Upper lobe of right lung (tissue), 1 donor: Measurements from ENCODE around the gene BCAP31. TPM values are rescaled to one million over a fixed set of nuclear protein-coding genes. Genes with fewer than 3 reads are reported as not detected.
"Not testable (repeated sequence)": the region's sequence is repeated elsewhere in the genome, so short reads cannot be mapped to it uniquely, and the experiment has no call there.

Source experiments
- ATAC-seq: fragments of 200-7000 bp; cut with Tn5 transposase; one replicate; pipeline ENCODE4 v1.9.1; 2020; ENCODE audit warnings: mild to moderate bottlenecking, moderate library complexity
- DNase-seq: peaks from one replicate; pipeline ENCODE4 v3.0.0-alpha.2; 2020
- H3K27ac ChIP-seq: fragments of 200-600 bp; one replicate; pipeline ENCODE4 v1.8.0; 2022
- H3K27me3 ChIP-seq: fragments of 200-600 bp; one replicate; pipeline ENCODE4 v1.8.0; 2022; ENCODE audit warnings: mild to moderate bottlenecking
- H3K36me3 ChIP-seq: fragments of 200-600 bp; one replicate; pipeline ENCODE4 v1.8.0; 2022
- H3K4me1 ChIP-seq: fragments of 200-600 bp; one replicate; pipeline ENCODE4 v1.8.0; 2022
- H3K4me3 ChIP-seq: fragments of 200-600 bp; one replicate; pipeline ENCODE4 v1.8.0; 2022; ENCODE audit warnings: mild to moderate bottlenecking
- H3K9me3 ChIP-seq: fragments of 200-600 bp; one replicate; pipeline ENCODE4 v1.8.0; 2022
- CTCF ChIP-seq: fragments of 200-600 bp; IDR thresholded peaks from one replicate; pipeline ENCODE4 v1.8.0; 2022; ENCODE audit warnings: antibody characterized with exemption
- intact Hi-C: fragments of 100-400 bp; cut with DNase I; formaldehyde crosslinking; loops from one replicate; pipeline ENCODE4 v1.11.0; 2022
- total RNA-seq: library from RNA; stranded (reverse); fragmentation: NEBNext Ultra II Directional; extraction: Animal tissue kit (Norgen Biotek cat#: 25700); gene quantifications from one replicate; pipeline ENCODE4 v1.2.1, GENCODE V29; 2021
- donor health status: DM: no; HTN: yes; CAD: no; lungs with severe emphysema.

The BCAP31 gene
- total RNA-seq, 1 donor from 2014 or later: 233 TPM

GRCh38 chrX:153742111-153742510 is 17.9 kb upstream of the BCAP31 start:
- H3K36me3 ChIP-seq, H3K27me3 ChIP-seq, H3K4me1 ChIP-seq, H3K4me3 ChIP-seq, ATAC-seq, H3K27ac ChIP-seq, intact Hi-C loops, H3K9me3 ChIP-seq, DNase-seq: not testable (repeated sequence)

GRCh38 chrX:153741446-153741845 is 17.3 kb upstream of the BCAP31 start:
- ATAC-seq: no peak
- DNase-seq: no peak
- intact Hi-C loops: no loop called here

GRCh38 chrX:153740631-153741222 is 16.5 kb upstream of the BCAP31 start:
- no peak overlapping the region for H3K27ac ChIP-seq
- intact Hi-C loops: no loop called here
- DNase-seq: no peak
- ATAC-seq: no peak
- H3K4me1 ChIP-seq: no peaks in the 10 kb centered on the region
- TF ChIP-seq CTCF: no peak
- H3K36me3 ChIP-seq: no peaks in the 10 kb centered on the region
- H3K9me3 ChIP-seq: no peaks in the 10 kb centered on the region
- no peaks in the 10 kb centered on the region for H3K27me3 ChIP-seq
- no peak overlapping the region for H3K4me3 ChIP-seq

More at GRCh38 chrX:153741446-153741845, 17.3 kb upstream of the BCAP31 start:
- Histone ChIP-seq H3K4me3 (no peak overlapping the region), H3K27me3 (no peaks in the 10 kb centered on the region), H3K27ac (no peak overlapping the region), H3K4me1 (no peaks in the 10 kb centered on the region), H3K9me3 (no peaks in the 10 kb centered on the region), H3K36me3 (no peaks in the 10 kb centered on the region)
- no peak for TF ChIP-seq CTCF

GRCh38 chrX:153739754-153740486 is 15.7 kb upstream of the BCAP31 start:
- no peaks in the 10 kb centered on the region for H3K9me3 ChIP-seq
- DNase-seq (no peak), ATAC-seq (no peak)
- intact Hi-C loops: no loop called here
- H3K36me3 ChIP-seq: no peaks in the 10 kb centered on the region
- H3K27ac ChIP-seq: no peak overlapping the region
- H3K27me3 ChIP-seq: no peaks in the 10 kb centered on the region
- TF ChIP-seq CTCF: no peak
- H3K4me3 ChIP-seq: no peak overlapping the region
- H3K4me1 ChIP-seq: no peaks in the 10 kb centered on the region

GRCh38 chrX:153738056-153738605 is 13.9 kb upstream of the BCAP31 start:
- no peak for TF ChIP-seq CTCF
- Histone ChIP-seq H3K4me1 (no peaks in the 10 kb centered on the region), H3K27ac (no peak overlapping the region), H3K27me3 (no peaks in the 10 kb centered on the region), H3K4me3 (no peak overlapping the region), H3K36me3 (no peaks in the 10 kb centered on the region), H3K9me3 (no peaks in the 10 kb centered on the region)
- ATAC-seq (no peak), DNase-seq (no peak)
- intact Hi-C loops: no loop called here

- Histone ChIP-seq H3K36me3 (no peaks in the 10 kb centered on the region), H3K4me3 (no peak overlapping the region), H3K4me1 (no peaks in the 10 kb centered on the region), H3K27me3 (no peaks in the 10 kb centered on the region), H3K9me3 (no peaks in the 10 kb centered on the region), H3K27ac (no peak overlapping the region)
- intact Hi-C loops: no loop called here
- TF ChIP-seq CTCF: no peak
- DNase-seq (no peak), ATAC-seq (no peak)
Observed at GRCh38 chrX:153736871-153737441, 12.8 kb upstream of the BCAP31 start.
